Measurements from ENCODE around the gene GALNT14. TPM values are rescaled to one million over a fixed set of nuclear protein-coding genes. Genes with fewer than 3 reads are reported as not detected.

GALNT14 gene
- total and polyA plus RNA-seq, 2 of the 13 experiments (the other 11 are each of a cell fraction or from before 2014, with no cell fraction given), result not detected

- no peak for FAIRE-seq
These were observed 30.5 kb downstream of the GALNT14 start for GRCh38 chr2:31107591-31108300.

More at GRCh38 chr2:31107591-31108300, 30.5 kb downstream of the GALNT14 start:
- H3K9ac ChIP-seq (ENCODE audit: insufficient read depth, low read depth, low read length), result no peak overlapping the region
- WGBS (ENCODE audit: low lambda C conversion rate), result 6% methylated on average over 5 of the region's 5 CpGs
- no peak overlapping the region for H3K4me2 ChIP-seq (ENCODE audit: low read depth, low read length)
- ATAC-seq, result no peak
- no peak overlapping the region for H3K4me3 ChIP-seq (replicated peaks in 1 of 3; ENCODE audit: insufficient read depth in 1 of 3, low read depth in 2 of 3, low read length in 3 of 3)
- intact Hi-C loops (cut with micrococcal nuclease; ENCODE audit: unreplicated experiment) (no loop called here), in situ Hi-C loops (cut with HindIII; ENCODE audit: extremely low pct_ligation_motif_present, low pct_unique_long_range_greater_than_20kb) (no loop called here)
- no peaks in the 10 kb centered on the region for H3K4me1 ChIP-seq (ENCODE audit: insufficient read depth, low read length)
- no peak overlapping the region for H3K27ac ChIP-seq (ENCODE audit: extremely low read length, insufficient read depth, low read length)
- ChIA-PET POLR2A (no interaction called here), CTCF (ENCODE audit: low intra/inter-chr PET ratio, low total read pairs) (no interaction called here)
- no peaks in the 10 kb centered on the region for H3K36me3 ChIP-seq (replicated peaks in 1 of 2; ENCODE audit: control insufficient read depth in 1 of 2, insufficient read depth in 2 of 2, low read length in 2 of 2)
- H2AFZ ChIP-seq (ENCODE audit: low read length), result no peak overlapping the region
- H3K27me3 ChIP-seq (ENCODE audit: control insufficient read depth in 1 of 2, insufficient read depth in 2 of 2, low read length in 2 of 2), result no peaks in the 10 kb centered on the region
- no peaks in the 10 kb centered on the region for H4K20me1 ChIP-seq (ENCODE audit: insufficient read depth, low read length)
- no peaks in the 10 kb centered on the region for H3K9me3 ChIP-seq (ENCODE audit: low read length)
- H3K79me2 ChIP-seq (ENCODE audit: insufficient read depth, low read length), result no peaks in the 10 kb centered on the region
- TF ChIP-seq ZNF747 (CRISPR knock-in tag; IDR thresholded peaks at IDR 0.05; ENCODE audit: borderline replicate concordance) (no peak), EHMT2 (IDR thresholded peaks at IDR 0.05; ENCODE audit: borderline replicate concordance, low read depth, low read length) (0 out of 2 replicates have a peak, but pooled peaks have one; percentile 32), MIER2 (CRISPR knock-in tag; IDR thresholded peaks at IDR 0.05) (peak; percentile 93)
- TF ChIP-seq, protein P1, sequence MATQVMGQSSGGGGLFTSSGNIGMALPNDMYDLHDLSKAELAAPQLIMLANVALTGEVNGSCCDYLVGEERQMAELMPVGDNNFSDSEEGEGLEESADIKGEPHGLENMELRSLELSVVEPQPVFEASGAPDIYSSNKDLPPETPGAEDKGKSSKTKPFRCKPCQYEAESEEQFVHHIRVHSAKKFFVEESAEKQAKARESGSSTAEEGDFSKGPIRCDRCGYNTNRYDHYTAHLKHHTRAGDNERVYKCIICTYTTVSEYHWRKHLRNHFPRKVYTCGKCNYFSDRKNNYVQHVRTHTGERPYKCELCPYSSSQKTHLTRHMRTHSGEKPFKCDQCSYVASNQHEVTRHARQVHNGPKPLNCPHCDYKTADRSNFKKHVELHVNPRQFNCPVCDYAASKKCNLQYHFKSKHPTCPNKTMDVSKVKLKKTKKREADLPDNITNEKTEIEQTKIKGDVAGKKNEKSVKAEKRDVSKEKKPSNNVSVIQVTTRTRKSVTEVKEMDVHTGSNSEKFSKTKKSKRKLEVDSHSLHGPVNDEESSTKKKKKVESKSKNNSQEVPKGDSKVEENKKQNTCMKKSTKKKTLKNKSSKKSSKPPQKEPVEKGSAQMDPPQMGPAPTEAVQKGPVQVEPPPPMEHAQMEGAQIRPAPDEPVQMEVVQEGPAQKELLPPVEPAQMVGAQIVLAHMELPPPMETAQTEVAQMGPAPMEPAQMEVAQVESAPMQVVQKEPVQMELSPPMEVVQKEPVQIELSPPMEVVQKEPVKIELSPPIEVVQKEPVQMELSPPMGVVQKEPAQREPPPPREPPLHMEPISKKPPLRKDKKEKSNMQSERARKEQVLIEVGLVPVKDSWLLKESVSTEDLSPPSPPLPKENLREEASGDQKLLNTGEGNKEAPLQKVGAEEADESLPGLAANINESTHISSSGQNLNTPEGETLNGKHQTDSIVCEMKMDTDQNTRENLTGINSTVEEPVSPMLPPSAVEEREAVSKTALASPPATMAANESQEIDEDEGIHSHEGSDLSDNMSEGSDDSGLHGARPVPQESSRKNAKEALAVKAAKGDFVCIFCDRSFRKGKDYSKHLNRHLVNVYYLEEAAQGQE (IDR thresholded peaks at IDR 0.05; ENCODE audit: borderline replicate concordance in 1 of 2, low read depth in 1 of 2, low read length in 2 of 2), result peak; percentile 34 to 90
- BruUV-seq (replicated peaks), result no TSS peak
- DNase-seq (ENCODE audit: low spot score), result no peak
